A549 (cell line): ENCODE measurements around the gene TULP3. TPM values are rescaled to one million over a fixed set of nuclear protein-coding genes. Genes with fewer than 3 reads are reported as not detected.

Source experiments
- ATAC-seq, 2 experiments: fragments of 200-7000 bp in 1 of 2; fragments of >200 bp in 1 of 2; cut with Nextera tagmentation in 1 of 2; cut with Tn5 transposase in 1 of 2; 3 replicates each; pipeline versions ENCODE4 v1.8.0 to v1.9.1; 2018 to 2020; ENCODE audit warnings: mild to moderate bottlenecking in 1 of 2, moderate library complexity in 1 of 2
- CTCF ChIA-PET: fragments of 300-600 bp; sonication (Branson Sonifier 250); formaldehyde crosslinking; extraction: SDS; loops from one replicate; lab custom pipeline; 2021; ENCODE audit warnings: antibody characterized with exemption, inconsistent platforms; lab: Yijun Ruan, JAX
- POLR2A ChIA-PET: fragments of 350-600 bp; formaldehyde crosslinking; extraction: SDS; loops from one replicate; lab custom pipeline; 2021; ENCODE audit warnings: antibody characterized with exemption, inconsistent platforms; lab: Yijun Ruan, JAX
- DNase-seq, 2 experiments: peaks; one replicate each; pipeline versions ENCODE4 v3.0.0 to v3.0.0-alpha.2; 2011 to 2016; ENCODE audit warnings: low read depth in 1 of 2, low spot score in 1 of 2
- FAIRE-seq: peaks from 2 replicates; lab custom pipeline; 2011; peaks lifted over from hg19 to GRCh38; lab: Jason Lieb, UNC
- H3K27ac ChIP-seq, 2 experiments: fragments of >200 bp; sonication (Bioruptor Twin); formaldehyde crosslinking; 3 replicates each; pipeline ENCODE4 v1.5.1; 2016 to 2017
- H3K4me1 ChIP-seq: fragments of >200 bp; sonication (Bioruptor Twin); formaldehyde crosslinking; 3 replicates; pipeline ENCODE4 v1.6.1; 2016
- H3K4me2 ChIP-seq: fragments of >200 bp; sonication (Bioruptor Twin); formaldehyde crosslinking; 3 replicates; pipeline ENCODE4 v1.6.1; 2016
- H3K4me3 ChIP-seq: fragments of >200 bp; sonication (Bioruptor Twin); formaldehyde crosslinking; 3 replicates; pipeline ENCODE4 v1.5.1; 2016
- H3K9me3 ChIP-seq: fragments of >200 bp; sonication (Bioruptor Twin); formaldehyde crosslinking; 3 replicates; pipeline ENCODE4 v1.6.1; 2016
- BHLHE40 ChIP-seq: IDR thresholded peaks from 2 replicates; pipeline ENCODE4 v1.6.1; 2012; ENCODE audit warnings: low read depth, low read length, inconsistent platforms
- EHF ChIP-seq: fragments of 250-450 bp; sonication (Bioruptor Pico); IDR thresholded peaks from 2 replicates; pipeline ENCODE4 v1.5.0; 2020; ENCODE audit warnings: mild to moderate bottlenecking
- EHMT2 ChIP-seq: fragments of 200-600 bp; sonication (generic); IDR thresholded peaks from 2 replicates; pipeline ENCODE4 v1.6.1; 2016; ENCODE audit warnings: antibody characterized with exemption, low read depth, mild to moderate bottlenecking, moderate library complexity
- ESRRA ChIP-seq: fragments of 150-350 bp; IDR thresholded peaks from 2 replicates; pipeline ENCODE4 v1.6.1; 2014; ENCODE audit warnings: mild to moderate bottlenecking, low read length, borderline replicate concordance
- FOSL2 ChIP-seq, 2 experiments: fragments of 450-650 bp in 1 of 2; fragments of >200 bp in 1 of 2; sonication (Bioruptor Twin) in 1 of 2; formaldehyde crosslinking; IDR thresholded peaks; 2 replicates each; pipeline versions ENCODE4 v1.5.0 to v1.6.1; 2016 to 2020; ENCODE audit warnings: mild to moderate bottlenecking in 1 of 2, moderate library complexity in 1 of 2
- GATA3 ChIP-seq: IDR thresholded peaks from 2 replicates; pipeline ENCODE4 v1.6.1; 2012; ENCODE audit warnings: borderline replicate concordance
- HOXA7 ChIP-seq: fragments of 250-450 bp; sonication (Bioruptor Pico); IDR thresholded peaks from 2 replicates; pipeline ENCODE4 v1.5.0; 2020; ENCODE audit warnings: mild to moderate bottlenecking, moderate library complexity
- HOXB13 ChIP-seq: fragments of 250-450 bp; sonication (Bioruptor Pico); IDR thresholded peaks from 2 replicates; pipeline ENCODE4 v1.5.0; 2020; ENCODE audit warnings: low read depth, mild to moderate bottlenecking, moderate library complexity
- HOXB5 ChIP-seq: fragments of 250-450 bp; sonication (Bioruptor Pico); IDR thresholded peaks from 2 replicates; pipeline ENCODE4 v1.5.0; 2020; ENCODE audit warnings: mild to moderate bottlenecking, moderate library complexity
- KDM1A ChIP-seq: fragments of 200-600 bp; sonication (generic); IDR thresholded peaks from 2 replicates; pipeline ENCODE4 v1.6.1; 2016; ENCODE audit warnings: low read depth, mild to moderate bottlenecking
- MAZ ChIP-seq: fragments of 150-350 bp; IDR thresholded peaks from 2 replicates; pipeline ENCODE4 v1.6.1; 2014; ENCODE audit warnings: antibody characterized with exemption, low read depth, low read length, borderline replicate concordance
- NPAS2 ChIP-seq: fragments of 250-450 bp; sonication (Bioruptor Pico); IDR thresholded peaks from 2 replicates; pipeline ENCODE4 v1.8.0; 2022; ENCODE audit warnings: mild to moderate bottlenecking, moderate library complexity, borderline replicate concordance
- NR3C1 ChIP-seq: fragments of >200 bp; sonication (Bioruptor Twin); formaldehyde crosslinking; IDR thresholded peaks from 3 replicates; pipeline ENCODE4 v1.6.1; 2017
- RAD21 ChIP-seq, 2 experiments: fragments of >200 bp in 1 of 2; sonication (Bioruptor Twin) in 1 of 2; formaldehyde crosslinking in 1 of 2; IDR thresholded peaks in 1 of 2; conservative IDR thresholded peaks in 1 of 2; 2 replicates in 1 of 2; 3 replicates in 1 of 2; pipeline ENCODE4 v1.6.1; 2012 to 2018; ENCODE audit warnings: inconsistent platforms in 1 of 2
- RCOR1 ChIP-seq: fragments of 150-350 bp; IDR thresholded peaks from 2 replicates; pipeline ENCODE4 v1.6.1; 2014; ENCODE audit warnings: antibody characterized with exemption, low read length, low read depth
- RFX5 ChIP-seq: fragments of 450-650 bp; IDR thresholded peaks from 2 replicates; pipeline ENCODE4 v1.7.1; 2014; ENCODE audit warnings: antibody characterized with exemption, mild to moderate bottlenecking, moderate library complexity
- RNF2 ChIP-seq: fragments of 200-600 bp; sonication (generic); IDR thresholded peaks from 2 replicates; pipeline ENCODE4 v1.6.1; 2016; ENCODE audit warnings: low read depth, mild to moderate bottlenecking, antibody characterized with exemption, moderate library complexity, borderline replicate concordance
- TP53 ChIP-seq: fragments of 250-450 bp; sonication (Bioruptor Pico); IDR thresholded peaks from 2 replicates; pipeline ENCODE4 v1.5.0; 2021; ENCODE audit warnings: mild to moderate bottlenecking, moderate library complexity
- ZC3H11A ChIP-seq: fragments of 450-650 bp; IDR thresholded peaks from 2 replicates; pipeline ENCODE4 v1.6.1; 2014; ENCODE audit warnings: antibody characterized with exemption, mild to moderate bottlenecking
- ZFP36 ChIP-seq: fragments of 450-650 bp; IDR thresholded peaks from 2 replicates; pipeline ENCODE4 v1.6.1; 2014; ENCODE audit warnings: borderline replicate concordance; ENCODE audit not compliant: partially characterized antibody
- ZNF302 ChIP-seq: fragments of 250-450 bp; sonication (Bioruptor Pico); IDR thresholded peaks from 2 replicates; pipeline ENCODE4 v1.9.0; 2021; ENCODE audit warnings: inconsistent platforms, mild to moderate bottlenecking, moderate library complexity
- ZSCAN20 ChIP-seq: fragments of 250-450 bp; sonication (Bioruptor Pico); IDR thresholded peaks from 2 replicates; pipeline ENCODE4 v1.8.0; 2022; ENCODE audit warnings: mild to moderate bottlenecking, moderate library complexity
- WGBS: methylation state at CpG from one replicate; pipeline ENCODE4 v1.1.6; 2017; ENCODE audit errors: missing lambda C conversion rate; 5-methylcytosine and 5-hydroxymethylcytosine counted together
- polyA plus RNA-seq, 4 experiments: library from polyadenylated mRNA; depleted of rRNA in 3 of 4; stranded (reverse); fragments of >200 nt; fragmentation: RNase III in 1 of 4; extraction: RNeasy Plus Mini Kit Qiagen cat#74134 plus additional on column Dnase treatment in 1 of 4; gene quantifications; 2 replicates in 3 of 4; 3 replicates in 1 of 4; pipeline ENCODE4 v1.2.3, GENCODE V29; 2011 to 2017
- TF ChIP-seq, protein P1 (sequence below): fragments of >200 bp; sonication (Bioruptor Twin); formaldehyde crosslinking; IDR thresholded peaks from 3 replicates; pipeline ENCODE4 v1.5.1; 2016
- TF ChIP-seq, protein P2 (sequence below): fragments of 250-450 bp; sonication (Bioruptor Pico); IDR thresholded peaks from 2 replicates; pipeline ENCODE4 v1.5.0; 2020; ENCODE audit warnings: low read depth, mild to moderate bottlenecking, moderate library complexity
- TF ChIP-seq, protein P3 (sequence below): fragments of >200 bp; sonication (Bioruptor Twin); formaldehyde crosslinking; IDR thresholded peaks from 3 replicates; pipeline ENCODE4 v1.6.1; 2016
- TF ChIP-seq, protein P4 (sequence below): fragments of 250-450 bp; sonication (Bioruptor Pico); IDR thresholded peaks from 2 replicates; pipeline ENCODE4 v1.5.0; 2021; ENCODE audit warnings: mild to moderate bottlenecking, moderate library complexity, borderline replicate concordance
- TF ChIP-seq, protein P5 (sequence below): fragments of 450-650 bp; IDR thresholded peaks from 2 replicates; pipeline ENCODE4 v1.6.1; 2014; ENCODE audit warnings: antibody characterized with exemption

TULP3 gene
- polyA plus RNA-seq, 2 of the 4 experiments (the other 2 are of a cell fraction), result 19.6 to 32.9 TPM

DNA sequence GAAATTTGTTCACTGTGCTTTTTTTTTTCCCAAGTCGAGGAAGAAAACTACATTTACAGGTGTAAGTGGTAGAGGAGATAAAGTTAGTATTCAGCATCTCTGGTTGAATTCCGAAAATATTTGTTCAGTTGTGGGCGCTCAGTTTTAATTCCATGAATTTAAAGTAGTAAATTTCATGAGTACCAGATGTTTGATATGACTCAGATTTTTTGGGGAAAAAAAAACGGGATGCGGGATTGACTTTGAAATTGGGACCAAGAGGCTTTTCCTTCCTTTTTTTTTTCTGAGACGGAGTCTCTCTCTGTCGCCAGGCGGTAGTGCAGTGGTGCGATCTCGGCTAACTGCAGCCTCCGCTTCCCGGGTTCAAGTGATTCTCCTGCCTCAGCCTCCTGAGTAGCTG, 1.6 kb downstream of the TULP3 start:
- DNase-seq, result no peak
- 78% methylated on average over 12 of the region's 12 CpGs for WGBS
- ChIA-PET POLR2A (no interaction called here), CTCF (interaction anchor here (0.6 to 3.8 kb wide), 2 partner anchors 52 to 142 kb away, joined by 3 to 16 read pairs; no protein-coding TSS in a partner anchor)
- Histone ChIP-seq H3K4me3 (no peak overlapping the region), H3K4me2 (peak overlapping the region; percentile 80), H3K9me3 (no peaks in the 10 kb centered on the region), H3K4me1 (peaks cover 28% of the 10 kb centered on the region), H3K27ac (no peak overlapping the region)
- ATAC-seq, result no peak
- TF ChIP-seq, protein P1, sequence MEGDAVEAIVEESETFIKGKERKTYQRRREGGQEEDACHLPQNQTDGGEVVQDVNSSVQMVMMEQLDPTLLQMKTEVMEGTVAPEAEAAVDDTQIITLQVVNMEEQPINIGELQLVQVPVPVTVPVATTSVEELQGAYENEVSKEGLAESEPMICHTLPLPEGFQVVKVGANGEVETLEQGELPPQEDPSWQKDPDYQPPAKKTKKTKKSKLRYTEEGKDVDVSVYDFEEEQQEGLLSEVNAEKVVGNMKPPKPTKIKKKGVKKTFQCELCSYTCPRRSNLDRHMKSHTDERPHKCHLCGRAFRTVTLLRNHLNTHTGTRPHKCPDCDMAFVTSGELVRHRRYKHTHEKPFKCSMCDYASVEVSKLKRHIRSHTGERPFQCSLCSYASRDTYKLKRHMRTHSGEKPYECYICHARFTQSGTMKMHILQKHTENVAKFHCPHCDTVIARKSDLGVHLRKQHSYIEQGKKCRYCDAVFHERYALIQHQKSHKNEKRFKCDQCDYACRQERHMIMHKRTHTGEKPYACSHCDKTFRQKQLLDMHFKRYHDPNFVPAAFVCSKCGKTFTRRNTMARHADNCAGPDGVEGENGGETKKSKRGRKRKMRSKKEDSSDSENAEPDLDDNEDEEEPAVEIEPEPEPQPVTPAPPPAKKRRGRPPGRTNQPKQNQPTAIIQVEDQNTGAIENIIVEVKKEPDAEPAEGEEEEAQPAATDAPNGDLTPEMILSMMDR, result no peak
- TF ChIP-seq ZC3H11A, result no peak
- TF ChIP-seq ESRRA, result no peak
- TF ChIP-seq, protein P2, sequence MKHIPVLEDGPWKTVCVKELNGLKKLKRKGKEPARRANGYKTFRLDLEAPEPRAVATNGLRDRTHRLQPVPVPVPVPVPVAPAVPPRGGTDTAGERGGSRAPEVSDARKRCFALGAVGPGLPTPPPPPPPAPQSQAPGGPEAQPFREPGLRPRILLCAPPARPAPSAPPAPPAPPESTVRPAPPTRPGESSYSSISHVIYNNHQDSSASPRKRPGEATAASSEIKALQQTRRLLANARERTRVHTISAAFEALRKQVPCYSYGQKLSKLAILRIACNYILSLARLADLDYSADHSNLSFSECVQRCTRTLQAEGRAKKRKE (CRISPR knock-in tag), result no peak
- TF ChIP-seq HOXA7 (CRISPR knock-in tag), result no peak
- no peak for TF ChIP-seq ZNF302 (CRISPR knock-in tag)
- no peak for TF ChIP-seq EHF
- no peak for TF ChIP-seq HOXB5 (CRISPR knock-in tag)
- no peak for TF ChIP-seq GATA3
- TF ChIP-seq ZFP36, result no peak
- TF ChIP-seq NR3C1, result no peak
- no peak for TF ChIP-seq RNF2
- TF ChIP-seq FOSL2 (IDR thresholded peaks at IDR 0.05), result no peak
- no peak for TF ChIP-seq FOSL2 (CRISPR knock-in tag; IDR thresholded peaks at IDR 0.05)
- no peak for TF ChIP-seq RCOR1
- TF ChIP-seq TP53 (CRISPR knock-in tag), result no peak
- TF ChIP-seq, protein P3, sequence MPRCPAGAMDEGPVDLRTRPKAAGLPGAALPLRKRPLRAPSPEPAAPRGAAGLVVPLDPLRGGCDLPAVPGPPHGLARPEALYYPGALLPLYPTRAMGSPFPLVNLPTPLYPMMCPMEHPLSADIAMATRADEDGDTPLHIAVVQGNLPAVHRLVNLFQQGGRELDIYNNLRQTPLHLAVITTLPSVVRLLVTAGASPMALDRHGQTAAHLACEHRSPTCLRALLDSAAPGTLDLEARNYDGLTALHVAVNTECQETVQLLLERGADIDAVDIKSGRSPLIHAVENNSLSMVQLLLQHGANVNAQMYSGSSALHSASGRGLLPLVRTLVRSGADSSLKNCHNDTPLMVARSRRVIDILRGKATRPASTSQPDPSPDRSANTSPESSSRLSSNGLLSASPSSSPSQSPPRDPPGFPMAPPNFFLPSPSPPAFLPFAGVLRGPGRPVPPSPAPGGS, result no peak
- TF ChIP-seq ZSCAN20, result no peak
- TF ChIP-seq BHLHE40, result no peak
- no peak for FAIRE-seq

DNA sequence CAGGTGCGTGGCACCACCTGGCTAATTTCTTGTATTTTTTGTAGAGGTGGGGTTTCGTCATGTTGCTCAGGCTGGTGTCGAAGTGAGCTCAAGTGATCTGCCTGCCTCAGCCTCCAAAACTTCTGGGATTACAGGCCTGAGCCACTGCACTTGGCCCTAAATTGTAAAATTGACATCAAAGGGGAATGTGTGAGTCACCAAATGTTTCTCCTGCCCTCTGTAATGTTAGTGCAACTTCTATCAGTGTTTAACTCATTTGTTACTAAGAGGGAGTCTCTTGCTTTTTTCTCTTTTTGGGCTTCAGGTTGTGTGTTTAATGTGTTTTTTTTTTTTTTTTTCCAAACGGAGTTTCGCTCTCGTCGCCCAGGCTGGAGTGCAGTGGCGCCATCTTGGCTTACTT, 2.3 kb downstream of the TULP3 start:
- no peak for ATAC-seq
- CTCF ChIA-PET, result interaction anchor here (0.6 to 3.8 kb wide), 3 partner anchors 7 to 1139 kb away, joined by 5 to 21 read pairs (median 16); no protein-coding TSS in a partner anchor
- no peak for FAIRE-seq
- peak overlapping the region; percentile 46 for H3K4me2 ChIP-seq
- H3K27ac ChIP-seq, result peak overlapping the region in 1 of 2 experiments; percentile 66; a peak in 3 of 6 replicates
- POLR2A ChIA-PET, result interaction anchor here (0.6 kb wide), 1 partner anchor 16 kb away, joined by 3 read pairs; the partner anchor contains the start of genes FOXM1 and RHNO1
- no peak for TF ChIP-seq HOXB5 (CRISPR knock-in tag)
- no peak for TF ChIP-seq FOSL2 (IDR thresholded peaks at IDR 0.05)
- peak; percentile 50; the same call in 1 of the 2 replicates for TF ChIP-seq FOSL2 (CRISPR knock-in tag; IDR thresholded peaks at IDR 0.05)
- H3K4me3 ChIP-seq, result no peak overlapping the region
- 95% methylated on average over 8 of the region's 8 CpGs for WGBS
- DNase-seq, result peak in 1 of 2 experiments; percentile 43
- H3K9me3 ChIP-seq, result no peaks in the 10 kb centered on the region
- peaks cover 28% of the 10 kb centered on the region for H3K4me1 ChIP-seq

DNA sequence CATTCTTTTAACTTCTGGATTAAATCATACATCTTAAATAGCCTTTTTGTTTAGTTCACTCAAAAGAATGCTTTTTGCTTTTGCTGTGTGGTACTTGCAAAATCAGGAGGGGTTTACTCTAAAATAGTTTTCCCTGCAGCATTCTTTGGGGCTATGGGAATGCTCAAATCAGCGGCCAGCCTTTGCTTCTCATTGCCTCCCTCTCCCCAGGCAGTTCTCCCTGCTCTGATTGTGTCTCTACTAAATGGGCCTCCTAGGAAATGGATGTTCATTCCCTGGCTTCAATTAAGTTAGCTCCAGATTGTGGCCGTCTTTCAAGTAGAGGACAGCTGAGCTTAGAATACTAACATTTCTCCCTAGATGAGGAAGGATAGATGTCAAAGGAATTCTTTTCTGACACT, 4.4 kb downstream of the TULP3 start:
- POLR2A ChIA-PET, result no interaction called here
- 2% methylated on average over 2 of the region's 2 CpGs for WGBS
- no peak overlapping the region for H3K4me3 ChIP-seq
- CTCF ChIA-PET, result interaction anchor here (0.6 to 2.9 kb wide), 4 partner anchors 10 to 61 kb away, joined by 3 to 21 read pairs (median 10); no protein-coding TSS in a partner anchor
- peaks cover 26% of the 10 kb centered on the region for H3K4me1 ChIP-seq
- FAIRE-seq (no peak), DNase-seq (no peak), ATAC-seq (no peak)
- no peaks in the 10 kb centered on the region for H3K9me3 ChIP-seq
- 0 out of 6 replicates have a peak overlapping the region, but pooled peaks of 1 of the 2 experiments have one; percentile 34 for H3K27ac ChIP-seq
- no peak overlapping the region for H3K4me2 ChIP-seq
- TF ChIP-seq RFX5 (no peak), HOXB5 (CRISPR knock-in tag) (no peak), HOXB13 (CRISPR knock-in tag) (no peak), MAZ (no peak), ZFP36 (no peak), TP53 (CRISPR knock-in tag) (no peak), KDM1A (no peak), NPAS2 (CRISPR knock-in tag) (no peak), EHMT2 (no peak), RAD21 (conservative IDR thresholded peaks at IDR 0.05 in 1 of 2, IDR thresholded peaks at IDR 0.05 in 1 of 2) (no peak)
- TF ChIP-seq, protein P4, sequence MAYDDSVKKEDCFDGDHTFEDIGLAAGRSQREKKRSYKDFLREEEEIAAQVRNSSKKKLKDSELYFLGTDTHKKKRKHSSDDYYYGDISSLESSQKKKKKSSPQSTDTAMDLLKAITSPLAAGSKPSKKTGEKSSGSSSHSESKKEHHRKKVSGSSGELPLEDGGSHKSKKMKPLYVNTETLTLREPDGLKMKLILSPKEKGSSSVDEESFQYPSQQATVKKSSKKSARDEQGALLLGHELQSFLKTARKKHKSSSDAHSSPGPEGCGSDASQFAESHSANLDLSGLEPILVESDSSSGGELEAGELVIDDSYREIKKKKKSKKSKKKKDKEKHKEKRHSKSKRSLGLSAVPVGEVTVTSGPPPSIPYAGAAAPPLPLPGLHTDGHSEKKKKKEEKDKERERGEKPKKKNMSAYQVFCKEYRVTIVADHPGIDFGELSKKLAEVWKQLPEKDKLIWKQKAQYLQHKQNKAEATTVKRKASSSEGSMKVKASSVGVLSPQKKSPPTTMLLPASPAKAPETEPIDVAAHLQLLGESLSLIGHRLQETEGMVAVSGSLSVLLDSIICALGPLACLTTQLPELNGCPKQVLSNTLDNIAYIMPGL, result no peak
- TF ChIP-seq, protein P5, sequence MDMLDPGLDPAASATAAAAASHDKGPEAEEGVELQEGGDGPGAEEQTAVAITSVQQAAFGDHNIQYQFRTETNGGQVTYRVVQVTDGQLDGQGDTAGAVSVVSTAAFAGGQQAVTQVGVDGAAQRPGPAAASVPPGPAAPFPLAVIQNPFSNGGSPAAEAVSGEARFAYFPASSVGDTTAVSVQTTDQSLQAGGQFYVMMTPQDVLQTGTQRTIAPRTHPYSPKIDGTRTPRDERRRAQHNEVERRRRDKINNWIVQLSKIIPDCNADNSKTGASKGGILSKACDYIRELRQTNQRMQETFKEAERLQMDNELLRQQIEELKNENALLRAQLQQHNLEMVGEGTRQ, result no peak
